Heart right ventricle (tissue), 16 donors: ENCODE measurements around the gene ZNF215. TPM values are rescaled to one million over a fixed set of nuclear protein-coding genes. Genes with fewer than 3 reads are reported as not detected.
A peak's percentile ranks its signal among the peaks of the same experiment; 100 is the strongest.
"Not testable (repeated sequence)": the region's sequence is repeated elsewhere in the genome, so short reads cannot be mapped to it uniquely, and the experiment has no call there.

Experiments used
- ATAC-seq, 8 donors: fragments of 200-7000 bp; cut with Tn5 transposase; one replicate each; pipeline ENCODE4 v1.9.1; 2020; ENCODE audit warnings: mild to moderate bottlenecking in 8 of 8, moderate library complexity in 8 of 8, moderate number of reproducible peaks in 1 of 8
- DNase-seq, 2 donors: peaks; one replicate each; pipeline ENCODE4 v3.0.0-alpha.2; 2020
- H3K27ac ChIP-seq, 10 donors: fragments of 200-600 bp; sonication (generic) in 2 of 10; one replicate each; pipeline versions ENCODE4 v1.5.0 to v1.8.0; 2020 to 2022; ENCODE audit warnings: mild to moderate bottlenecking in 3 of 10
- H3K27me3 ChIP-seq, 7 donors: fragments of 200-600 bp; one replicate each; pipeline ENCODE4 v1.8.0; 2021 to 2022; ENCODE audit warnings: mild to moderate bottlenecking in 2 of 7
- H3K36me3 ChIP-seq, 9 donors: fragments of 200-600 bp; sonication (generic) in 1 of 9; one replicate each; pipeline versions ENCODE4 v1.5.0 to v1.8.0; 2020 to 2022; ENCODE audit warnings: mild to moderate bottlenecking in 2 of 9
- H3K4me1 ChIP-seq, 9 donors: fragments of 200-600 bp; sonication (generic) in 1 of 9; one replicate each; pipeline versions ENCODE4 v1.5.0 to v1.8.0; 2020 to 2022; ENCODE audit warnings: mild to moderate bottlenecking in 4 of 9
- H3K4me3 ChIP-seq, 10 donors: fragments of 200-600 bp; sonication (generic) in 2 of 10; one replicate each; pipeline versions ENCODE4 v1.5.0 to v1.8.0; 2020 to 2022; ENCODE audit warnings: mild to moderate bottlenecking in 7 of 10, moderate library complexity in 2 of 10
- H3K9me3 ChIP-seq, 11 donors: fragments of 200-600 bp in 10 of 11; sonication (generic) in 2 of 11; one replicate each; pipeline versions ENCODE4 v1.5.0 to v1.8.0; 2013 to 2022; ENCODE audit warnings: mild to moderate bottlenecking in 2 of 11, control low read depth in 1 of 11, moderate library complexity in 1 of 11
- CTCF ChIP-seq, 9 donors: fragments of 200-600 bp; sonication (generic) in 2 of 9; IDR thresholded peaks; one replicate each; pipeline versions ENCODE4 v1.5.0 to v1.8.0; 2021 to 2022; ENCODE audit warnings: antibody characterized with exemption in 9 of 9, mild to moderate bottlenecking in 5 of 9, moderate library complexity in 1 of 9
- WGBS, 2 donors: extraction: QIAGEN DNeasy Blood & Tissue Kit; methylation state at CpG; one replicate each; pipeline ENCODE4 v1.1.7; 2013; ENCODE audit warnings: inconsistent platforms in 1 of 2; 5-methylcytosine and 5-hydroxymethylcytosine counted together
- intact Hi-C, 10 donors: fragments of 100-400 bp; cut with DNase I; formaldehyde crosslinking; loops; one replicate each; pipeline versions ENCODE4 v1.11.1 to v1.14.2; 2022
- long read RNA-seq, 3 donors: library from polyadenylated mRNA; unstranded; transcript quantifications; one replicate each; pipeline ENCODE4 v2.0.0, GENCODE V29; 2020 to 2021
- polyA plus RNA-seq, 2 donors: library from polyadenylated mRNA; stranded (reverse); fragments of 200-250 nt; gene quantifications; one replicate each; pipeline ENCODE4 v1.2.3, GENCODE V29; 2013
- total RNA-seq, 10 donors: library from RNA; stranded (reverse); fragmentation: NEBNext Ultra II Directional in 3 of 10; extraction: Animal tissue kit (Norgen Biotek cat#: 25700) in 3 of 10; gene quantifications; one replicate each; pipeline versions ENCODE4 v1.2.1 to v1.2.4, GENCODE V29; 2021 to 2023
- donor health status: Arrhythmogenic right ventricular cardiomyopathy.
- donor health status: ischemic (EF 13 %, LVEDD 7.1; RV severe dilation, severe dysfunction).
- donor health status: healthy with polysubstance abuse.
- donor health status: DM: no; HTN: yes; CAD: no.
- donor health status: DM: no; HTN: no; CAD: no.
- donor health status: ischemic (EF 25% LVEDD 6.9; RV normal size, moderate dysfunction).
- donor health status: ischemic (EF 25% LVEDD 5.7; RV mildly dilated, moderate dysfunction).
- donor health status: healthy.
- donor health status: DM: yes; HTN: yes; CAD: no.
- donor health status: Ischemic cardiomyopathy.
- donor health status: ischemic (EF 35%, LVEDD 5.7; RV mildly dilated, moderate dysfunction).
- donor health status: nonischemic (EF 11% LVEDD 7.7; RV severe dilation, severe dysfunction).
- donor health status: DM: yes; HTN: yes; CAD: no.
- donor health status: PGD.
- donor health status: ischemic (EF 29% LVEDD 5.4; RV normal size, mild dysfunction).
- donor health status: nonischemic (EF 23%, LVEDD 6.1; RV moderate dilation, normal function).

Gene ZNF215
- total RNA-seq (under 1 TPM in 9 of 10 donors, not detected in 1; 0.19 to 0.52 (median 0.33) TPM), polyA plus RNA-seq (under 1 TPM; 0.15 to 0.19 TPM)
- long read RNA-seq, donor 1, result 0 reads
- long read RNA-seq, donor 2, partial matches to known transcripts, result 0 of 1 reads
- long read RNA-seq, donor 2, other reads (novel, unspliced or antisense), result 1 of 1 reads
- long read RNA-seq, donor 3, result 0 reads

DNA sequence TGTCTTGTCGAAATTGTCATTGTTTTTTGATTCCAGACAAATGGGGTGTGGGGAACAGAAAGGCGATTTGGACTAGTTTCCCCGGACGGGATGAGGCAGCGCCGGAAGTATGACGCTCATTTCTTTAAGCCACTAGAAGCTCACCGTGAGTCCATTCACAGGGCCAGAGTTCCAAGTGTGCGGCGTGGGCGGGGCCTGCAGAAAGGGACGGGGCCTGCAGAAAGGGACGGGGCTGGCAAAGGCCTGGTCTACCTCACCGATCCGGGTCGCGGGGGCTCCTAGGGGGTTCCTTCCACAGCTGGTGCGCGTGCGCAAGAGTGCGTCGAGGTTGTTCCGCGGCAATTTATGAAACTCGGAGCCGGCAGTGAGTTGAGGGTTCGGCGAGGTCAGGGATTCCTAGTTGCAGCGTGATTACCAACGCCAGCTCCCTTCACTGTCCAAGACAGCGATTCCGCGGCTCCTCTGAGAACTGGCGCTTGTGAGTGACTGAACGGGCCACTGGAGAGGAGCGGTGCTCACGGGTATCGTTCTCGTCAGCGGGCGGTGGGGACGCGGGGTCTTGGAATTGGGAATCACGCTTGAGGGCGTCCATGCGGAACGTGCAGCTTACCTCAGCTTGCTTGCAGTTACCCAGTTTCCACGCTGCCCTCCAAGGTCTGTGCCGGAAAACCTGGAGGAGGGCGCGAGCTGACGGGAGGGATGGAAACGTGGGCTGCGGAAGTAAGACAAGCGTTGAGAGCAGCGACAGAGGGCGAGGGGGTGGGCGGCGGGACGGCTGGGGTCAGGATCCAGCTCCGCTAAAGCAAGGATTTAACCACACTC lies at the start of gene ZNF215:
Gene ZNF215, plus strand, starts transcription at position 219 of the 822 bp plus-strand sequence. CDS start 5,847 bp downstream, outside the sequence.
- Histone ChIP-seq H3K4me1 (peaks cover 0 to 17% (median 9%) of the 10 kb centered on the region in 9 donors), H3K36me3 (no peaks in the 10 kb centered on the region), H3K9me3 (no peaks in the 10 kb centered on the region), H3K27me3 (peaks cover 0 to 27% (median 22%) of the 10 kb centered on the region in 7 donors), H3K27ac (peak within 1 kb of the TSS in 4 of 10 donors; percentile 18 to 62 (median 52)), H3K4me3 (peak within 1 kb of the TSS; percentile 16 to 66 (median 60))
- 1 to 2% methylated on average over 61 of the region's 61 CpGs for WGBS, 2 donors
- ATAC-seq (peak; percentile 51 to 95 (median 87)), DNase-seq (peak; percentile 71 to 72)
- intact Hi-C loops, result no loop called here
- TF ChIP-seq CTCF (IDR thresholded peaks at IDR 0.05), result no peak

GRCh38 chr11:6876914-6877313 lies 49.3 kb upstream of the ZNF215 start:
- Histone ChIP-seq H3K36me3 (no peaks in the 10 kb centered on the region), H3K27ac (no peak overlapping the region), H3K9me3 (peaks cover 0 to 8% (median 0%) of the 10 kb centered on the region in 11 donors), H3K4me3 (no peak overlapping the region), H3K4me1 (no peaks in the 10 kb centered on the region), H3K27me3 (peaks cover 0 to 5% (median 0%) of the 10 kb centered on the region in 7 donors)
- TF ChIP-seq CTCF (IDR thresholded peaks at IDR 0.05), result no peak
- 72 to 88% methylated on average over 3 of the region's 3 CpGs for WGBS, 2 donors
- ATAC-seq (no peak), DNase-seq (no peak)
- intact Hi-C loops, result no loop called here

- no peak for ATAC-seq
- Histone ChIP-seq H3K27me3 (no peaks in the 10 kb centered on the region), H3K4me1 (no peaks in the 10 kb centered on the region), H3K4me3 (no peak overlapping the region), H3K36me3 (no peaks in the 10 kb centered on the region), H3K9me3 (peaks cover 0 to 3% (median 0%) of the 10 kb centered on the region in 11 donors), H3K27ac (no peak overlapping the region)
- intact Hi-C loops, result no loop called here
- no peak for TF ChIP-seq CTCF (IDR thresholded peaks at IDR 0.05)
- no peak for DNase-seq
Observed at GRCh38 chr11:6882751-6883150, 43.5 kb upstream of the ZNF215 start.

DNA sequence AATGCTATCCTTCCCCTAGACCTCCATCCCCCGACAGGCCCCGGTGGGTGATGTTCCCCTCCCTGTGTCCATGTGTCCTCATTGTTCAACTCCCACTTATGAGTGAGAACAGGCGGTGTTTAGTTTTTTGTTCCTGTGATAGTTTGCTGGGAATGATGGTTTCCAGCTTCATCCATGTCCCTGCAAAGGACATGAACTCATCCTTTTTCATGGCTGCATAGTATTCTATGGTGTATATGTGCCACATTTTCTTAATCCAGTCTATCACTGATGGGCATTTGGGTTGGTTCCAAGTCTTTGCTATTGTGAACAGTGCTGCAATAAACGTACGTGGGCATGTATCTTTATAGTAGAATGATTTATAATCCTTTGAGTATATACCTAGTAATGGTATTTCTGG lies 38.5 kb upstream of the ZNF215 start:
- intact Hi-C loops, result not testable (repeated sequence)

More for the DNA sequence above, 38.5 kb upstream of the ZNF215 start:
- not testable (repeated sequence) for H3K4me1 ChIP-seq, ATAC-seq, H3K36me3 ChIP-seq, H3K27ac ChIP-seq, DNase-seq, H3K27me3 ChIP-seq, H3K4me3 ChIP-seq
- peaks cover 0 to 16% (median 0%) of the 10 kb centered on the region in 11 donors for H3K9me3 ChIP-seq
- 86 to 93% methylated on average over 5 of the region's 5 CpGs for WGBS, 2 donors
